GM06990 (cell line): ENCODE data around the gene MAPK10.

Experiments
- DNase-seq: peaks from one replicate; pipeline ENCODE4 v3.0.0-alpha.2; 2011; ENCODE audit not compliant: insufficient read length; ENCODE audit errors: extremely low read depth
- H3K27me3 ChIP-seq: replicated peaks from 2 replicates; pipeline ENCODE4 v1.6.0; 2011; ENCODE audit warnings: low read length; ENCODE audit not compliant: control insufficient read depth, insufficient read depth
- H3K36me3 ChIP-seq: 2 replicates; pipeline ENCODE4 v1.5.1; 2011; ENCODE audit warnings: low read length; ENCODE audit not compliant: control insufficient read depth, insufficient read depth
- H3K4me3 ChIP-seq: replicated peaks from 2 replicates; pipeline ENCODE4 v1.5.1; 2011; ENCODE audit warnings: low read depth, mild to moderate bottlenecking, control low read depth, low read length
- CTCF ChIP-seq: IDR thresholded peaks from 2 replicates; pipeline ENCODE4 v1.5.1; 2011; ENCODE audit warnings: low read length, control low read depth, mild to moderate bottlenecking, inconsistent platforms; ENCODE audit not compliant: insufficient read depth, poor library complexity, severe bottlenecking

The MAPK10 gene

GRCh38 chr4:85994576-85994975, 365.3 kb downstream of the MAPK10 start:
- Histone ChIP-seq H3K4me3 (no peak overlapping the region), H3K36me3 (no peaks in the 10 kb centered on the region; the same call in 1 of the 2 replicates), H3K27me3 (no peaks in the 10 kb centered on the region)
- DNase-seq, result no peak
- no peak for TF ChIP-seq CTCF

- no peak for TF ChIP-seq CTCF
- H3K36me3 ChIP-seq, result no peaks in the 10 kb centered on the region; the same call in 1 of the 2 replicates
- no peak overlapping the region for H3K4me3 ChIP-seq
- no peak for DNase-seq
- no peaks in the 10 kb centered on the region for H3K27me3 ChIP-seq
Observed at GRCh38 chr4:85993641-85994040, 366.2 kb downstream of the MAPK10 start.

DNA sequence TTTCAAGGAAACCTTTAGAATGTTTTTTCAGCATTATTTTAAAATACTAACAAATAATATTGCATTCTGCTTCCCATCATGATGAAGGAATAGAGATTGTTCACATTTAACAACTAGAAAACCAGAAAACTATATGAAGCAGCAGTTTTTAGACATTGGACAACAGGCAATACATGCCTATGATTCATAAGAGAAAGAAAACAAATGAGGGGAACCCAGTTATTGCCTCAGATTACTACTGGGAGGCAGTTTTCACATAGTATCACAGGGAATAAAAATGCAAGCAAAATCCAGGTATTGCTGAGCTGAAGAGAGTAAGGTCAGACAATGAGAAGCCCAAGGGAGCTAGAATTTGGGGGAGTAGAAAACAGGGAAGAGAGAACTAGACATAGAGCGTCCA, 373.6 kb downstream of the MAPK10 start:
- DNase-seq, result no peak
- Histone ChIP-seq H3K4me3 (no peak overlapping the region), H3K36me3 (no peaks in the 10 kb centered on the region), H3K27me3 (no peaks in the 10 kb centered on the region)
- TF ChIP-seq CTCF, result no peak

GRCh38 chr4:85979276-85979675, 380.6 kb downstream of the MAPK10 start:
- Histone ChIP-seq H3K4me3 (no peak overlapping the region), H3K36me3 (no peaks in the 10 kb centered on the region), H3K27me3 (no peaks in the 10 kb centered on the region)
- DNase-seq, result no peak
- TF ChIP-seq CTCF, result no peak

- no peak for TF ChIP-seq CTCF
- no peak for DNase-seq
Observed at GRCh38 chr4:85970535-85970934, 389.3 kb downstream of the MAPK10 start.

DNA sequence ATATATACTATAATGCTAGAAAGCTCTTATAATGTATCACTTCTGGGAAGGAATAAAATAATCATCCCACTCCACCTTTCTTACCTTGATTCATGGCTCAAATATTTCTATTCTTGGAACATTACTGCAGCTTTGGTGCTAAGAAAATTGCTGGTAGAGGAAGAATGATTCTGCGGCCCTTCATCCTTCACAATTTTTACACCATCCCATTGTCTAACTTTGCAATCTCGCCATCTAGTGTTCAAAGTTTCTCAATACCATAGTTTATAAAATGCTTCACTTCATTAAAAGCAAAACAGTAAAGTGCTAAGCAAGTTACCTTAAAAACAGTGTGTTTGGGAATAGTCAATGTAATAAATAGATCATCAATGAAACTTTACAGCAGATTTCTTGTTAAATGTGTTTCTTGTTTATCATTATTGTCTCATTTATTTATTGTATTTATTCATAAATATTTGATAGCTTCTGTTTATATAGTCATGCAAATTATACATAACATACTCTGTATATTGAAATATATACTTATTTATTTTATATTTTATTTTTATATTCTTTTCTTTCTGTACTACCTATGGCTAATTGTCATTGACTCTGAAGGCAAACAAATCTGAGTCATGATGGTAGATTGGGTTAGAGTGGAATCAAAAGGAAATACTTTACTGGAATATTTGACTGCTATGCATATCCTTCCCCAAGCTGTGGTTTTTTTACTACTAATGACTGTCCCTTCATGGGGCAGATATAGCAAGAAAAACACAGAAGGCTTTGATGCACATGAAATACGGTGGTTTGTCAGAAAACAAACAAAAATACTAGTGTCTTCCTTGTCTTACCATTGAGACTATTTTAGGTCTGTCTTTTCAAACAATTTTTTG, 390.7 kb downstream of the MAPK10 start:
- peak; percentile 8 for DNase-seq
- Histone ChIP-seq H3K4me3 (no peak overlapping the region), H3K27me3 (no peaks in the 10 kb centered on the region), H3K36me3 (no peaks in the 10 kb centered on the region)
- peak; percentile 36 for TF ChIP-seq CTCF

More at GRCh38 chr4:85970535-85970934, 389.3 kb downstream of the MAPK10 start:
- Histone ChIP-seq H3K36me3 (no peaks in the 10 kb centered on the region), H3K27me3 (no peaks in the 10 kb centered on the region), H3K4me3 (no peak overlapping the region)
